Endometrium (tissue), 2 donors: ENCODE measurements around the gene RAB28.

Experiments
- FAIRE-seq: peaks from 2 replicates; lab custom pipeline; 2012; peaks lifted over from hg19 to GRCh38; lab: Jason Lieb, UNC
- donor health status: control.
- donor health status: control.

RAB28 gene

DNA sequence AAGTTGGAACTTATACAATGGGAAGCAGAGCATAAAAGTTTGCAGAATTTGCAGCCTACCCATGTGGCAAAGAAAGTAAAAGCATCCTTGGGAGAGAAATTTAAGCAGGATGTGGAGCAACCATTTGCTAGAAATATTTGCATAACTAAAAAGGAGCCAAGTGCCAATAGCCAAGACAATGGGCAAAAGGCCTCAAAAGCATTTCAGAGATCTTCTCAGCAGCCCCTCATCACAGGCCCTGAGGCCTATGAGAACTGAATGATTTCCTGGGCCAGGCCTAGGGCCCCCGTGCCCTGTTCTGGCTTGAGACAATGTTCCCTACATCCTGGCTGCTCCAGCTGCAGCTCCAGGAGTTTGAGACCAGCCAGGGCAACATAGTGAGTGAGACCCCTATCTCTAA is 25.3 kb upstream of the RAB28 start:
- no peak for FAIRE-seq

- no peak for FAIRE-seq
Observed at GRCh38 chr4:13504374-13504773, 20.2 kb upstream of the RAB28 start.

- no peak for FAIRE-seq
Observed at GRCh38 chr4:13498469-13498868, 14.3 kb upstream of the RAB28 start.

- FAIRE-seq, result no peak
Observed at GRCh38 chr4:13496605-13497004, 12.5 kb upstream of the RAB28 start.

DNA sequence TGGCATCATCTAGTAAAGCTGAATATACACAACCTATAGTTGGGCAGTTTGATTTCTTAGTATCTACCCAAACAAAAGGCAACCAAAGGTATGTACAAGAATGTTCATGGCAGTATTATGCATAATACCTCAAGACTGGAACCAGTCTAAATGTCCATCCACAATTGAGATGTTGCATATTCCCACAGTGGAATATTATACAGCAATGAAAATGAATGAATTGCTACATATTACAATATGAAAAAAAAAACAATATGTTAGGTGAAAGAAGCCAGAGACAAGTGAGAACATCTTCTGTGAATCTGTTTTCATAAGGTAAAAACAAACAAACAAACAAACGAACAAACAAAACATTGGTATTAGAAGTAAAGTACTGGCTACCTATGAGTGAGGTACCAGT is 11.6 kb upstream of the RAB28 start:
- FAIRE-seq, result no peak

DNA sequence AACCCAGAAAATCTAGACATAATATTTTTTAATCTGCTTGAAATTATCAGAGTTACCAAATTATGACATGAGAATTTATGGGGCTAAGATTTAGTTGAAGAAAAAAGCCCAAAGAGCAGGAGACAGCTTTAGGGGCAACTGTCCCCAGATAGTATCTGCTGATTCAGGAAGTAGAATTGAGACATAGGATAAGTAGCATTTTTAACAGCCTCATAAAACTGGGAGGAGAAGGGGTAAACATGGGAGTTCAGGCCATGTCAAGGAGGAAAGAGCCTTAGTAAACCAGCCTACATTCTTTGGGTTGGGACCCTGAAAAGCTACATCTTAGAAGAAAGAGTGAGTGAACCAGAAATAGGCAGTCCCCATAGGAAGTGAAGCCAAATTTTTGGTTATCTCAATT is 9.7 kb upstream of the RAB28 start:
- FAIRE-seq, result no peak

DNA sequence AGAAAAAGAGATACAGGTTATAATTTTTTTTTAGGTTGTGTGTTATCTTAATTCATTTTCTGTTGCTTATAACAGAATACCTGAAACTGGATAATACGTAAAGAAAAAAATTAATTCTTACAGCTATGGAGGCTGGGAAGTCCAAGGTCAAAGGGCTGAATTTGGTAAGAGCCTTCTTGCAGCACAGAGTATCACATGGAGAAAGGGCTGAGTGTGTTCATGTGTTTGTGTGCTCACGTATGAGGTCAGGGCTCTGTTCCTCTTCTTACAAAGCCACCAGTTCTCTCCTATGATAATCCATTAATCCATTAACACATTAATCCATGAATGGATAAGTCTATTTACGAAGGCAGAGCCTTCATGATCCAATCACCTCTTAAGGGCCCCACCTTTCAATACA is 8.6 kb upstream of the RAB28 start:
- no peak for FAIRE-seq

- no peak for FAIRE-seq
Observed at GRCh38 chr4:13484749-13485221, 645 bp upstream of the RAB28 start.

DNA sequence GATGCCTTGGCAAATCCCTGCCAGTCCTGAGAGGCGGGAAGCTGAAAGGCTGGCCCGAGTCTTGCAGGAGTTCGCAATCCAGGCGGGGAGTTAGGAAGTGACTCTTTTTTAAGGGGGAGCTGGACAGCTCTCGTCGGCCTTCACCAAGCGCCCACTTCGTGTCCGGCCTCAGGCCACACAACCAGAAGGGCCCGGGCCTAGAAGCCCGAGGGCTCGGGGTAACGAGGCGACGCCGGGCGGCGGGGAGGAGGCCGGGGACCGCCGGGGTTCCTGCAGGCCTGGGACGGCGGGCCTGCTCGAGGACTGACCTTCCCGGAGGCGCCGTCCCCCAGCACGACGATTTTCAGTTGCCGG is 395 bp downstream of the RAB28 start:
- no peak for FAIRE-seq

- FAIRE-seq, result no peak
Observed at GRCh38 chr4:13483136-13483767, 888 bp downstream of the RAB28 start.

DNA sequence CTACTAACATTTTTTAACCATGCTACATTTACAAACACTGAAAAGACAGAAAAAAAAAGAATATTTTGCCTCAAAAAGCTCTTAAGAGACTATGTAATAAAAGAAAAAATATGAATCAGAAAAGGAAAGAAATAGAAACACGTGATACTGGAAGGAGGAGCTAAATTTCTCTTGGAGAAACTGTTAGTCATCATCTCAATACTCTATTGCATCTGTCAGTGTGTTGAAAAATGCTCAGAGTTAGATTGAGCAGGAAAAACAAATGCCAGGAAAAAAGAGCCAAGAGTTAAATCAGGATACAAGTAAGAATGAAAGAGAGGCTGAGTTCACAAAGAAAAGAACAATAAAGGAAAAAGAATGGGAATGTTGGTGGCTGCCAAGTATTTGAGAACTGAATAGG is 2.6 kb downstream of the RAB28 start:
- FAIRE-seq, result peak; percentile 83

GRCh38 chr4:13478707-13479106 is 5.4 kb downstream of the RAB28 start:
- no peak for FAIRE-seq

GRCh38 chr4:13478131-13478530 is 6.0 kb downstream of the RAB28 start:
- FAIRE-seq, result no peak

GRCh38 chr4:13476915-13477314 is 7.2 kb downstream of the RAB28 start:
- FAIRE-seq, result no peak

- peak; percentile 57 for FAIRE-seq
Observed at GRCh38 chr4:13476152-13476551, 8.0 kb downstream of the RAB28 start.

DNA sequence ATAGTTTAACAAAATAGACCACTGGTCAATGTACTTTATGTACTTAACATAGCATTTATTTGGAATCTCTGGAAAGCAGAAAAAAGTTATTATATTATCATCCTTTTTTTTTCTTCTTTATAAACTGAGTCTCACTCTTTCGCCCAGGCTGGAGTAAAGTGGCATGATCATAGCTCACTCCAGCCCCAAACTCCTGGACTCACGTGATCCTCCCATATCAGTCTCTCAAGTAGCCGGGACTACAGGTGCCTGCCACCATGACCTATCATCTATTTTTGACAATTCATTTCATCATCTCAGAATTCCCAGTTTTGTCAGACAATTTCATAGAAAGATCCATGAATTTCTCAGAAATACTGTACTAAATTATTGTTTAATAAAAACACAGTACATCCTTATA is 12.7 kb downstream of the RAB28 start:
- no peak for FAIRE-seq

- no peak for FAIRE-seq
Observed at GRCh38 chr4:13470379-13470778, 13.8 kb downstream of the RAB28 start.

- FAIRE-seq, result no peak
Observed at GRCh38 chr4:13464973-13465372, 19.2 kb downstream of the RAB28 start.

DNA sequence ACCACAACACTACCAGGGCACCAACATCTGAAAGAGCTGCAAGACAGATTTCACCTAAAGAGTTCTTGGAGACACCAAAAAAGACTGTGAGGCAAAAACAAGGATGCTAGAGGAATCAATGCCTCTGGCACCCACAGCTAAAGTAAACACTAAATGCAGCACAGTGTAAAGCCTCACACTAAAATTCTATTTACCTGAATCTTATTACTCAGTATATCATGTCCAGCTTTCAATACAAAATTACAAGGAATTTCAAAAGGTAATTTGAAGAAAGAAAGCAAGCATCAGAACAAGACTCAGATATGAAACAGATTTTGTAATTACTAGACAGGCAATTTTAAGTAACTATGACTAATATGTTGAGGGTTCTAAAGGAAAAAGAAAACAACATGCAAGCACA is 19.6 kb downstream of the RAB28 start:
- no peak for FAIRE-seq

GRCh38 chr4:13461191-13461905 is 22.8 kb downstream of the RAB28 start:
- no peak for FAIRE-seq

DNA sequence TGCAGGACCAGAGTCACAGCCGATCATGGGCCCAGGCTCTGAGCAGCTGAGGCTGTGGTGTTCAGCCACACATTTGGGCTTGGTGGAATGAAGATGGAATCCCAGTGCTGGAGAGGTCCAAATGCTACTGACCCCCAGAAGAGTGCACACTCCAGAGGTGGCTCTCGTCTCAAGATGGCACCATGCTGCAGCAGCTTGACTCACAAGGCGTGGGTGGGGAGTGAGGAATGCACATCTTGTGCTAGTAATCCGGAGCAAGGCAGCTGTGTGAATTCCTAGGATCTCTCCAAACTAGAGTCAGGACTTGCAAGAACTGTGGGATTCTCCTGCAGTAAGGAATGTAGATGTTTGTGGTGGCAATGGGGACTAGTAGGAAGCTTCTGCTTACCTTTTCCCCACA is 28.7 kb downstream of the RAB28 start:
- no peak for FAIRE-seq

DNA sequence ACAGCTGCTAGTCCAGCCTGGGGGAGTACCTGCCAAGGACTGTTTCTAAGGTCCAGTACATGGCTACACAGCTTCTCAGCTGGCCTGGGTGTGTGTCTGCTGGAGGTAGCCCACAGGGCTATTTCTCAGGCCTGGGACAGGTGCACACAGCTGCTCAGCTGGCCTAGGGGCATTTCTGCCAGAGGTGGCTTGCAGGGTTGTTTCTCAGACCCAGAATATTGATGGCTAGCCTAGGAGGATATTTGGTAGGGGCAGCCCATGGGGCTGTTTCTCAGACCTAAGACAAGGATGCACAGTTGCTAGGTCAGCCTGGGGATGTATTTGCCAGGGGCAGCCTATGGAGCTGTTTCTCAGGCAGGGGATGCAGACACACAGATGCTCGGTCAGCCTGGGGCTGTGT is 29.4 kb downstream of the RAB28 start:
- FAIRE-seq, result no peak

- no peak for FAIRE-seq
Observed at GRCh38 chr4:13452927-13453579, 31.1 kb downstream of the RAB28 start.

DNA sequence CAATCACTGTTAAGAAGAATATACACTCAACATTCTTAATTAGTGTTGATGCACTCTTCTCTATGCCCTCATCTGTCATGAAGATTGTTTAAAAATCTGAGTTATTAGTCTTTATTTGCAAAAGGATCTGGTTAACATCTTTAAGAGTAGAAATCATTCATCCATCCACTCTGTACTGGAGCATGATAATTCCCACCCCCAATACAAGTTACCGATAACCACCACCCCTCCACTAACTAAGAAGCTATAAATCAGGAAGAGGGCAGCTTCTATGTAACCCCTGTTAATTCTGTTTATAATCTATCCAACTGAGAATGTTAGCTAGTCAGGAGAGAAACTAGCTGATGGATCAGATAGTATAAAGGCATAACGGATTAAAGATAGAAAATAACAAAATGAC is 34.5 kb downstream of the RAB28 start:
- FAIRE-seq, result no peak
